Measurements from ENCODE around the gene TAOK3. TPM values are rescaled to one million over a fixed set of nuclear protein-coding genes. Genes with fewer than 3 reads are reported as not detected.

Gene TAOK3
- total and polyA plus RNA-seq, 4 donors = 19.9 to 54.5 (median 37.7) TPM

DNA sequence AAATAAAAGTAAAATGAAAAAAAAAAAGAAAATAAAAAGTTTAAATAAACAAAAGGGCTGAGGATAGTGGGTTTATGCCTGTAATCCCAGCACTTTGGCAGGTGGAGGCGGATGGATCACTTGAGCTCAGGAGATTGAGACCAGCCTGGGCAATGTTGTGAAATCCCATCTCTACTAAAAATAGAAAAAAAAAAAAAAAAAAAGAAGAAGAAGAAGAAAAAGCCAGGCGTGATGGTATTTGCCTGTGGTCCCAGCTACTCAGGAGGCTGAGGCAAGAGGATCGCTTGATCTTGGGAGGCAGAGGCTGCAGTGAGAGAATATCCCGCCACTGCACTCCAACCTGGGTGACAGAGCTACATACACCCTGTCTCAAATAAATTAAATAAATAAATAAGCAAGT lies 3.9 kb downstream of the TAOK3 start:
- H3K9ac ChIP-seq (ENCODE audit: insufficient read depth in 1 of 2, low read length in 2 of 2) = no peak overlapping the region
- no peaks in the 10 kb centered on the region for H3K9me3 ChIP-seq (ENCODE audit: control insufficient read depth in 4 of 4, insufficient read depth in 3 of 4, low read length in 3 of 4)
- no peak for TF ChIP-seq CTCF (IDR thresholded peaks at IDR 0.05; ENCODE audit: control extremely low read depth, extremely low read depth)
- H3K27me3 ChIP-seq (ENCODE audit: control insufficient read depth in 3 of 3, insufficient read depth in 3 of 3, low read length in 2 of 3) = no peaks in the 10 kb centered on the region
- no peak overlapping the region for H3K27ac ChIP-seq (ENCODE audit: low read depth in 1 of 2, low read length in 1 of 2)
- peaks cover 0 to 16% (median 5%) of the 10 kb centered on the region in 5 donors for H3K4me1 ChIP-seq (ENCODE audit: control insufficient read depth in 5 of 5, insufficient read depth in 5 of 5, low read length in 5 of 5)
- no peaks in the 10 kb centered on the region for H3K36me3 ChIP-seq (ENCODE audit: control insufficient read depth in 4 of 4, insufficient read depth in 4 of 4, low read length in 4 of 4)
- H3K4me3 ChIP-seq = no peak overlapping the region
- DNase-seq (no peak), ATAC-seq (ENCODE audit: insufficient read depth, low FRiP score) (no peak)
- WGBS, 2 donors = 49 to 68% methylated on average over 4 of the region's 4 CpGs

DNA sequence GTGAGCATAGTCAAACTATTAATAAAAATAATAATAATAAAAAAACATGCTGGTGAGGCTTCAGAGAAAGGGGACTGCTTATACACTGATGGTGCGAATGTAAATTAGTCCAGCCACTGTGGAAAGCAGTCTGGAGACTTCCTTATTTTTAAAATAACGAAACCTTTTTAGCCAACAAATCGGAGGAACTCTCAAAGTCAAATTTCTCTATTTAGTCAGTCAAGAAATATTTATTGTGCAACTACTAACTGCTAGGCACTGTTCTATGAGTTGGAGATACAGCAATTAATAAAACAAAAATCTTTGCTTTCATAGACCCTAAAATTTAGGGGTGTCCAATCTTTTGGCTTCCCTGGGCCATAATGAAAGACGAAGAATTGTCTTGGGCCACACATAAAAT lies 10.8 kb downstream of the TAOK3 start:
- Histone ChIP-seq H3K27me3 (ENCODE audit: control insufficient read depth in 3 of 3, insufficient read depth in 3 of 3, low read length in 2 of 3) (no peaks in the 10 kb centered on the region), H3K36me3 (ENCODE audit: control insufficient read depth in 4 of 4, insufficient read depth in 4 of 4, low read length in 4 of 4) (no peaks in the 10 kb centered on the region), H3K4me3 (no peak overlapping the region), H3K27ac (ENCODE audit: low read depth in 1 of 2, low read length in 1 of 2) (no peak overlapping the region), H3K9me3 (ENCODE audit: control insufficient read depth in 4 of 4, insufficient read depth in 3 of 4, low read length in 3 of 4) (no peaks in the 10 kb centered on the region), H3K9ac (ENCODE audit: insufficient read depth in 1 of 2, low read length in 2 of 2) (no peak overlapping the region), H3K4me1 (ENCODE audit: control insufficient read depth in 5 of 5, insufficient read depth in 5 of 5, low read length in 5 of 5) (peaks cover 0 to 11% (median 2%) of the 10 kb centered on the region in 5 donors)
- no peak for ATAC-seq (ENCODE audit: insufficient read depth, low FRiP score)
- DNase-seq = no peak
- TF ChIP-seq CTCF (IDR thresholded peaks at IDR 0.05; ENCODE audit: control extremely low read depth, extremely low read depth) = no peak
- WGBS, 2 donors = 52 to 80% methylated on average over 4 of the region's 4 CpGs

DNA sequence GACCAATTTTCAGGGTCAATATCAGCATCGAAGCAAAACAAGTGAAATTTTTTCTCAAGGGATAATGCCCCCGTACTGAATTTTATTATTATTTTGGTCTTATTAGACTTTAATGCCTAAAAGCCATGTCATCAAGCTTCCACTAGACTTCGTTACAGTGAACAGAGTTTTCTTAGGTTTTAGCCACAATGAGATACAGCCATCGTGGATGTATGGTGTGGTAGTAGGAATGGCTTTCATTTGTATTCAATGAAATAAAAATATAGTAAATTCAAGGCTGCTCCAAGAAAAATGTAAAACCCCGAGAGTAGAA lies 11.7 kb downstream of the TAOK3 start:
- no peak overlapping the region for H3K27ac ChIP-seq (ENCODE audit: low read depth in 1 of 2, low read length in 1 of 2)
- no peaks in the 10 kb centered on the region for H3K9me3 ChIP-seq (ENCODE audit: control insufficient read depth in 4 of 4, insufficient read depth in 3 of 4, low read length in 3 of 4)
- H3K4me1 ChIP-seq (ENCODE audit: control insufficient read depth in 5 of 5, insufficient read depth in 5 of 5, low read length in 5 of 5) = peaks cover 0 to 16% (median 7%) of the 10 kb centered on the region in 5 donors
- TF ChIP-seq CTCF (IDR thresholded peaks at IDR 0.05; ENCODE audit: control extremely low read depth, extremely low read depth) = no peak
- no peaks in the 10 kb centered on the region for H3K27me3 ChIP-seq (ENCODE audit: control insufficient read depth in 3 of 3, insufficient read depth in 3 of 3, low read length in 2 of 3)
- no peak for ATAC-seq (ENCODE audit: insufficient read depth, low FRiP score)
- H3K36me3 ChIP-seq (ENCODE audit: control insufficient read depth in 4 of 4, insufficient read depth in 4 of 4, low read length in 4 of 4) = no peaks in the 10 kb centered on the region
- WGBS, 2 donors = 93% methylated on average over 5 of the region's 5 CpGs
- DNase-seq = no peak
- H3K9ac ChIP-seq (ENCODE audit: insufficient read depth in 1 of 2, low read length in 2 of 2) = no peak overlapping the region
- no peak overlapping the region for H3K4me3 ChIP-seq

- no peak overlapping the region for H3K27ac ChIP-seq (ENCODE audit: low read depth in 1 of 2, low read length in 1 of 2)
- H3K9me3 ChIP-seq (ENCODE audit: control insufficient read depth in 4 of 4, insufficient read depth in 3 of 4, low read length in 3 of 4) = no peaks in the 10 kb centered on the region
- no peaks in the 10 kb centered on the region for H3K27me3 ChIP-seq (ENCODE audit: control insufficient read depth in 3 of 3, insufficient read depth in 3 of 3, low read length in 2 of 3)
- peak overlapping the region in 1 of 2 donors; percentile 79 for H3K9ac ChIP-seq (ENCODE audit: insufficient read depth in 1 of 2, low read length in 2 of 2)
- no peak for TF ChIP-seq CTCF (IDR thresholded peaks at IDR 0.05; ENCODE audit: control extremely low read depth, extremely low read depth)
- no peaks in the 10 kb centered on the region for H3K36me3 ChIP-seq (ENCODE audit: control insufficient read depth in 4 of 4, insufficient read depth in 4 of 4, low read length in 4 of 4)
- WGBS, 2 donors = 23 to 45% methylated on average over 4 of the region's 4 CpGs
- no peak overlapping the region for H3K4me3 ChIP-seq
- DNase-seq = no peak
- no peak for ATAC-seq (ENCODE audit: insufficient read depth, low FRiP score)
- peaks cover 0 to 19% (median 7%) of the 10 kb centered on the region in 5 donors for H3K4me1 ChIP-seq (ENCODE audit: control insufficient read depth in 5 of 5, insufficient read depth in 5 of 5, low read length in 5 of 5)
These were observed 13.2 kb downstream of the TAOK3 start for GRCh38 chr12:118359541-118359915.

All from lung (tissue), 12 donors.